A549 (cell line): ENCODE results near the gene ZCCHC10. TPM values are rescaled to one million over a fixed set of nuclear protein-coding genes. Genes with fewer than 3 reads are reported as not detected.

Source experiments
- ATAC-seq, 2 experiments: fragments of 200-7000 bp in 1 of 2; fragments of >200 bp in 1 of 2; cut with Nextera tagmentation in 1 of 2; cut with Tn5 transposase in 1 of 2; 3 replicates each; pipeline versions ENCODE4 v1.8.0 to v1.9.1; 2018 to 2020; ENCODE audit warnings: mild to moderate bottlenecking in 1 of 2, moderate library complexity in 1 of 2
- CTCF ChIA-PET: fragments of 300-600 bp; sonication (Branson Sonifier 250); formaldehyde crosslinking; extraction: SDS; loops from one replicate; lab custom pipeline; 2021; ENCODE audit warnings: antibody characterized with exemption, inconsistent platforms; lab: Yijun Ruan, JAX
- POLR2A ChIA-PET: fragments of 350-600 bp; formaldehyde crosslinking; extraction: SDS; loops from one replicate; lab custom pipeline; 2021; ENCODE audit warnings: antibody characterized with exemption, inconsistent platforms; lab: Yijun Ruan, JAX
- DNase-seq, 2 experiments: peaks; one replicate each; pipeline versions ENCODE4 v3.0.0 to v3.0.0-alpha.2; 2011 to 2016; ENCODE audit warnings: low read depth in 1 of 2, low spot score in 1 of 2
- FAIRE-seq: peaks from 2 replicates; lab custom pipeline; 2011; peaks lifted over from hg19 to GRCh38; lab: Jason Lieb, UNC
- H3K27ac ChIP-seq, 2 experiments: fragments of >200 bp; sonication (Bioruptor Twin); formaldehyde crosslinking; 3 replicates each; pipeline ENCODE4 v1.5.1; 2016 to 2017
- H3K4me1 ChIP-seq: fragments of >200 bp; sonication (Bioruptor Twin); formaldehyde crosslinking; 3 replicates; pipeline ENCODE4 v1.6.1; 2016
- H3K4me2 ChIP-seq: fragments of >200 bp; sonication (Bioruptor Twin); formaldehyde crosslinking; 3 replicates; pipeline ENCODE4 v1.6.1; 2016
- H3K4me3 ChIP-seq: fragments of >200 bp; sonication (Bioruptor Twin); formaldehyde crosslinking; 3 replicates; pipeline ENCODE4 v1.5.1; 2016
- H3K9me3 ChIP-seq: fragments of >200 bp; sonication (Bioruptor Twin); formaldehyde crosslinking; 3 replicates; pipeline ENCODE4 v1.6.1; 2016
- CBX8 ChIP-seq: fragments of 200-600 bp; sonication (generic); IDR thresholded peaks from 2 replicates; pipeline ENCODE4 v1.6.1; 2016
- CHD2 ChIP-seq: fragments of 150-350 bp; IDR thresholded peaks from 2 replicates; pipeline ENCODE4 v1.6.1; 2014; ENCODE audit warnings: low read length; ENCODE audit not compliant: partially characterized antibody
- EHMT2 ChIP-seq: fragments of 200-600 bp; sonication (generic); IDR thresholded peaks from 2 replicates; pipeline ENCODE4 v1.6.1; 2016; ENCODE audit warnings: antibody characterized with exemption, low read depth, mild to moderate bottlenecking, moderate library complexity
- EP300 ChIP-seq, 2 experiments: fragments of >200 bp; sonication (Bioruptor Twin); formaldehyde crosslinking; IDR thresholded peaks; 2 replicates in 1 of 2; 3 replicates in 1 of 2; pipeline ENCODE4 v1.6.1; 2016 to 2017
- FOSB ChIP-seq: fragments of 250-450 bp; sonication (Bioruptor Pico); IDR thresholded peaks from 2 replicates; pipeline ENCODE4 v1.5.0; 2020; ENCODE audit warnings: mild to moderate bottlenecking, moderate library complexity
- FOSL2 ChIP-seq, 2 experiments: fragments of 450-650 bp in 1 of 2; fragments of >200 bp in 1 of 2; sonication (Bioruptor Twin) in 1 of 2; formaldehyde crosslinking; IDR thresholded peaks; 2 replicates each; pipeline versions ENCODE4 v1.5.0 to v1.6.1; 2016 to 2020; ENCODE audit warnings: mild to moderate bottlenecking in 1 of 2, moderate library complexity in 1 of 2
- GATA3 ChIP-seq: IDR thresholded peaks from 2 replicates; pipeline ENCODE4 v1.6.1; 2012; ENCODE audit warnings: borderline replicate concordance
- HDAC2 ChIP-seq: fragments of 200-600 bp; sonication (generic); IDR thresholded peaks from 2 replicates; pipeline ENCODE4 v1.6.1; 2016
- HOXA7 ChIP-seq: fragments of 250-450 bp; sonication (Bioruptor Pico); IDR thresholded peaks from 2 replicates; pipeline ENCODE4 v1.5.0; 2020; ENCODE audit warnings: mild to moderate bottlenecking, moderate library complexity
- KDM1A ChIP-seq: fragments of 200-600 bp; sonication (generic); IDR thresholded peaks from 2 replicates; pipeline ENCODE4 v1.6.1; 2016; ENCODE audit warnings: low read depth, mild to moderate bottlenecking
- KDM5A ChIP-seq: fragments of 200-600 bp; sonication (generic); IDR thresholded peaks from 2 replicates; pipeline ENCODE4 v1.6.1; 2016; ENCODE audit warnings: antibody characterized with exemption, mild to moderate bottlenecking
- NFE2L2 ChIP-seq: fragments of 150-350 bp; conservative IDR thresholded peaks from 2 replicates; pipeline ENCODE4 v1.6.1; 2014; ENCODE audit warnings: low read length
- POLR2AphosphoS2 ChIP-seq: conservative IDR thresholded peaks from 2 replicates; pipeline ENCODE4 v1.6.1; 2012; ENCODE audit warnings: low read length, improper control_type of control experiment, inconsistent platforms
- RAD21 ChIP-seq, 2 experiments: fragments of >200 bp in 1 of 2; sonication (Bioruptor Twin) in 1 of 2; formaldehyde crosslinking in 1 of 2; IDR thresholded peaks in 1 of 2; conservative IDR thresholded peaks in 1 of 2; 2 replicates in 1 of 2; 3 replicates in 1 of 2; pipeline ENCODE4 v1.6.1; 2012 to 2018; ENCODE audit warnings: inconsistent platforms in 1 of 2
- RCOR1 ChIP-seq: fragments of 150-350 bp; IDR thresholded peaks from 2 replicates; pipeline ENCODE4 v1.6.1; 2014; ENCODE audit warnings: antibody characterized with exemption, low read length, low read depth
- SMC3 ChIP-seq: fragments of >200 bp; sonication (Bioruptor Twin); formaldehyde crosslinking; IDR thresholded peaks from 3 replicates; pipeline ENCODE4 v1.6.1; 2018; ENCODE audit warnings: inconsistent platforms
- TFCP2L1 ChIP-seq: fragments of 250-450 bp; sonication (Bioruptor Pico); IDR thresholded peaks from 2 replicates; pipeline ENCODE4 v1.5.0; 2021; ENCODE audit warnings: mild to moderate bottlenecking
- TP53 ChIP-seq: fragments of 250-450 bp; sonication (Bioruptor Pico); IDR thresholded peaks from 2 replicates; pipeline ENCODE4 v1.5.0; 2021; ENCODE audit warnings: mild to moderate bottlenecking, moderate library complexity
- ZC3H11A ChIP-seq: fragments of 450-650 bp; IDR thresholded peaks from 2 replicates; pipeline ENCODE4 v1.6.1; 2014; ENCODE audit warnings: antibody characterized with exemption, mild to moderate bottlenecking
- ZFP36 ChIP-seq: fragments of 450-650 bp; IDR thresholded peaks from 2 replicates; pipeline ENCODE4 v1.6.1; 2014; ENCODE audit warnings: borderline replicate concordance; ENCODE audit not compliant: partially characterized antibody
- ZNF302 ChIP-seq: fragments of 250-450 bp; sonication (Bioruptor Pico); IDR thresholded peaks from 2 replicates; pipeline ENCODE4 v1.9.0; 2021; ENCODE audit warnings: inconsistent platforms, mild to moderate bottlenecking, moderate library complexity
- WGBS: methylation state at CpG from one replicate; pipeline ENCODE4 v1.1.6; 2017; ENCODE audit errors: missing lambda C conversion rate; 5-methylcytosine and 5-hydroxymethylcytosine counted together
- polyA plus RNA-seq, 4 experiments: library from polyadenylated mRNA; depleted of rRNA in 3 of 4; stranded (reverse); fragments of >200 nt; fragmentation: RNase III in 1 of 4; extraction: RNeasy Plus Mini Kit Qiagen cat#74134 plus additional on column Dnase treatment in 1 of 4; gene quantifications; 2 replicates in 3 of 4; 3 replicates in 1 of 4; pipeline ENCODE4 v1.2.3, GENCODE V29; 2011 to 2017
- TF ChIP-seq, protein P1 (sequence below): fragments of >200 bp; sonication (Bioruptor Twin); formaldehyde crosslinking; IDR thresholded peaks from 3 replicates; pipeline ENCODE4 v1.6.1; 2016
- TF ChIP-seq, protein P2 (sequence below): fragments of >200 bp; sonication (Bioruptor Twin); formaldehyde crosslinking; IDR thresholded peaks from 2 replicates; pipeline ENCODE4 v1.6.1; 2016
- TF ChIP-seq, protein P3 (sequence below): fragments of 250-450 bp; sonication (Bioruptor Pico); IDR thresholded peaks from 2 replicates; pipeline ENCODE4 v1.5.0; 2020; ENCODE audit warnings: low read depth, mild to moderate bottlenecking, moderate library complexity
- TF ChIP-seq, protein P4 (sequence below): IDR thresholded peaks from 2 replicates; pipeline ENCODE4 v1.6.1; 2012
- TF ChIP-seq, protein P5 (sequence below): IDR thresholded peaks from 2 replicates; pipeline ENCODE4 v1.6.1; 2012
- TF ChIP-seq, protein P6 (sequence below): fragments of >200 bp; sonication (Bioruptor Twin); formaldehyde crosslinking; IDR thresholded peaks from 3 replicates; pipeline ENCODE4 v1.5.1; 2016

Gene ZCCHC10
- polyA plus RNA-seq, 2 of the 4 experiments (the other 2 are of a cell fraction): 28.3 to 45.7 TPM

DNA sequence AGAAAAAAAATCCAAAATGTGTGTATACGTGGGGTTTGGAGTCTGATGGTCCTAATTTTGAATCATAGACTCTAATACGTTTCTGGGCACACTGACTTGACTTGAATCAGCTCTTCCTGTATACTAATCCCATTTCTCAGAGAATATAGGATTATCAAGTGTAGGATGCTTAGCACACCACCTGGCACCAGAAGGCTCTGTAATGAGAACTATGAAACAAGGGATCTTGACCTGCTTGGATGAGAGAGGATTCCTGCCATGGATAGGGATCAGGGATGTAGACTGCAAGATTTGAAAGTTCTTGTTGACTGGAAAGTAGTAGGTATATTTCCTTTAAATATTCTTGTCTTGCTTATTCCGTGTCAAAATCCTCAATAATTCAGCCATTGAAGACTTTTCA, 33.3 kb upstream of the ZCCHC10 start (continued):
- TF ChIP-seq, protein P1, sequence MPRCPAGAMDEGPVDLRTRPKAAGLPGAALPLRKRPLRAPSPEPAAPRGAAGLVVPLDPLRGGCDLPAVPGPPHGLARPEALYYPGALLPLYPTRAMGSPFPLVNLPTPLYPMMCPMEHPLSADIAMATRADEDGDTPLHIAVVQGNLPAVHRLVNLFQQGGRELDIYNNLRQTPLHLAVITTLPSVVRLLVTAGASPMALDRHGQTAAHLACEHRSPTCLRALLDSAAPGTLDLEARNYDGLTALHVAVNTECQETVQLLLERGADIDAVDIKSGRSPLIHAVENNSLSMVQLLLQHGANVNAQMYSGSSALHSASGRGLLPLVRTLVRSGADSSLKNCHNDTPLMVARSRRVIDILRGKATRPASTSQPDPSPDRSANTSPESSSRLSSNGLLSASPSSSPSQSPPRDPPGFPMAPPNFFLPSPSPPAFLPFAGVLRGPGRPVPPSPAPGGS: no peak
- TF ChIP-seq, protein P2, sequence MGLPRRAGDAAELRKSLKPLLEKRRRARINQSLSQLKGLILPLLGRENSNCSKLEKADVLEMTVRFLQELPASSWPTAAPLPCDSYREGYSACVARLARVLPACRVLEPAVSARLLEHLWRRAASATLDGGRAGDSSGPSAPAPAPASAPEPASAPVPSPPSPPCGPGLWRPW: no peak
- no peak for TF ChIP-seq ZC3H11A

DNA sequence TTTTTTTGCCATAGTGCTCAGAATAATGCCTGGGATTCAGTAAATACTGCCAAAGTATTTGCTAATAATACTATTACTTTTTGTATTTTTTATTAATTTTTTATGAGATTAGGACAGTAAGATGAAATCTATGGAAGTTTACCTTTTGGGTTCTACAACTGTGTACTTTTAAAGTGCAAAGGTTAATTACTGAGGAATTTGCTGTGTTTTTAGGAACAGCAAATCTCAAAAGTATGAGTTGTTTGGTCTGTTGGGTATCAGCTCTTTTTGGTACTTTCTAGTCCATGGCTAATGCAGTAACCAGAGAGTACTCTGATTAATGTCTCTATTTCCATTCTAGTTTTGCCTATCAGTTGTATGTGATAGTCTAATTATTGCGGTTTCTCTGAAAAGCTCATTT, 30.5 kb upstream of the ZCCHC10 start:
- 93% methylated on average over 1 of the region's 1 CpG for WGBS

DNA sequence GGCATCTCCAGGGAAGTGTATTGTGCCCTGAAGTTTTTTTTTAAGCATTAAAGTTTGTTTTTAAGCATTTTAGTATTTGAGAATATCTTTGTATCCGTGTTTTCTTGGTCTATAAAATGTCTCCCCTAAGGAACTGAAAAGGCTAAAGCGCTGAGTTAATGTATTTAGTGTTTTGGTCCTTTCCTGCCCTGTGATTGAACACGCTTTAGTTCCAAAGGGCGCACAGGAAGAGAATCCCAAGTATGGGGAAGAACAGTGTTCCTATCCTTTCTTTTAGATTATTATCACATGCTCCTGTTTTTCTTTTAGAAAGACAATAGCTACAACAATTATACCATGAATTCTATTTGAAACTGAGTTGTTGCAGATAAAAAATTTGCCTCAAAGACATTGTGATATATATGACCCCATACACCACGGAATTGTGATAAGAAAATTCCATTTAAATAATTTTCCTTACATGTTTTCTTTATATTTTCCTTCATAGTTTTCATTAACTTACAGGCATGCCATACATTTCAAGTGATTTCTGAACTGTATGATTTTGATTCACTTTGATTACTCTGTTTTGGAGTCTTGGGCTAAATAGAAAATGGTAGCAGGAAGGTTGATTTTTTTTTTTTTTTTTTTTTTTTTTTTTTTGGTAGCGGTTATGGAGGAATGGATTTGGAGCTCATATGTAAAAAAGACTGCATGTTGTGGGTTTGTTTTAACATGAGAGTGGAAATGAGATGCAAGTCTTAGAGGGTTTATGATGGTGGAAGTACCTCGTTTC, 28.5 kb upstream of the ZCCHC10 start:
- TF ChIP-seq HOXA7 (CRISPR knock-in tag): no peak
- 87% methylated on average over 7 of the region's 7 CpGs for WGBS
- DNase-seq: no peak
- Histone ChIP-seq H3K4me3 (no peak overlapping the region), H3K4me2 (peak overlapping the region; percentile 7; the same call in 1 of the 3 replicates), H3K27ac (no peak overlapping the region), H3K9me3 (no peaks in the 10 kb centered on the region), H3K4me1 (peaks cover 49% of the 10 kb centered on the region)
- ChIA-PET POLR2A (interaction anchor here (0.6 kb wide), 1 partner anchor 187 kb away, joined by 5 read pairs; no protein-coding TSS in a partner anchor), CTCF (interaction anchor here (0.6 to 0.9 kb wide), 2 partner anchors 11 to 897 kb away, joined by 3 to 5 read pairs; no protein-coding TSS in a partner anchor)
- FAIRE-seq: no peak
- ATAC-seq: no peak

More for the DNA sequence above, 30.5 kb upstream of the ZCCHC10 start:
- peaks cover 39% of the 10 kb centered on the region; the same call in 2 of the 3 replicates for H3K4me1 ChIP-seq
- POLR2A ChIA-PET: no interaction called here
- H3K9me3 ChIP-seq: no peaks in the 10 kb centered on the region
- H3K4me2 ChIP-seq: no peak overlapping the region
- DNase-seq: no peak
- H3K27ac ChIP-seq: no peak overlapping the region
- TF ChIP-seq ZNF302 (CRISPR knock-in tag) (no peak), RCOR1 (no peak), CBX8 (no peak), KDM5A (no peak), TP53 (CRISPR knock-in tag) (no peak), GATA3 (no peak), HDAC2 (no peak), EHMT2 (no peak), NFE2L2 (no peak)
- TF ChIP-seq, protein P3, sequence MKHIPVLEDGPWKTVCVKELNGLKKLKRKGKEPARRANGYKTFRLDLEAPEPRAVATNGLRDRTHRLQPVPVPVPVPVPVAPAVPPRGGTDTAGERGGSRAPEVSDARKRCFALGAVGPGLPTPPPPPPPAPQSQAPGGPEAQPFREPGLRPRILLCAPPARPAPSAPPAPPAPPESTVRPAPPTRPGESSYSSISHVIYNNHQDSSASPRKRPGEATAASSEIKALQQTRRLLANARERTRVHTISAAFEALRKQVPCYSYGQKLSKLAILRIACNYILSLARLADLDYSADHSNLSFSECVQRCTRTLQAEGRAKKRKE (CRISPR knock-in tag): no peak
- no peak for FAIRE-seq
- H3K4me3 ChIP-seq: no peak overlapping the region
- ATAC-seq: no peak
- CTCF ChIA-PET: no interaction called here

DNA sequence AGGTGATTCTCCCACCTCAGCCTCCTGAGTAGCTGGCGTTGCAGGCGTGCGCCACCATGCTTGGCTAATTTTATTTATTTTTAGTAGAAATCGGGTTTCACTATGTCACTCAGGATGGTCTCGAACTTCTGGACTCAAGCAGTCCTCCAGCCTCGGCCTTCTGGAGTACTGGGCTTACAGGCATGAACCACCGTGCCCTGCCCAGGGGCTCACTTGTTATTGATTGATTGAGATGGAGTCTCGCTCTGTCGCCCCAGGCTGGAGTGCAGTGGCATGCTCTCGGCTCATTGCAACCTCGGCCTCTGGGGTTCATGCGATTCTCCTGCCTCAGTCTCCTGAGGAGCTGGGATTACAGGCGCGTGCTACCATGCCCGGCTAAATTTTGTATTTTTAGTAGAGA, 27.1 kb upstream of the ZCCHC10 start:
- CTCF ChIA-PET: interaction anchor here (1.0 to 1.2 kb wide), 2 partner anchors 28 to 91 kb away, joined by 3 to 4 read pairs; no protein-coding TSS in a partner anchor
- H3K4me3 ChIP-seq: peak overlapping the region; percentile 95
- TF ChIP-seq HDAC2 (no peak), FOSL2 (IDR thresholded peaks at IDR 0.05) (no peak), FOSL2 (CRISPR knock-in tag; IDR thresholded peaks at IDR 0.05) (no peak), SMC3 (no peak), EP300 (IDR thresholded peaks at IDR 0.05) (no peak), ZC3H11A (no peak), FOSB (no peak), ZFP36 (no peak), TFCP2L1 (CRISPR knock-in tag) (no peak), ZNF302 (CRISPR knock-in tag) (no peak), KDM1A (no peak), EHMT2 (no peak), POLR2AphosphoS2 (no peak), RAD21 (conservative IDR thresholded peaks at IDR 0.05 in 1 of 2, IDR thresholded peaks at IDR 0.05 in 1 of 2) (no peak), CHD2 (no peak)
- TF ChIP-seq, protein P4, sequence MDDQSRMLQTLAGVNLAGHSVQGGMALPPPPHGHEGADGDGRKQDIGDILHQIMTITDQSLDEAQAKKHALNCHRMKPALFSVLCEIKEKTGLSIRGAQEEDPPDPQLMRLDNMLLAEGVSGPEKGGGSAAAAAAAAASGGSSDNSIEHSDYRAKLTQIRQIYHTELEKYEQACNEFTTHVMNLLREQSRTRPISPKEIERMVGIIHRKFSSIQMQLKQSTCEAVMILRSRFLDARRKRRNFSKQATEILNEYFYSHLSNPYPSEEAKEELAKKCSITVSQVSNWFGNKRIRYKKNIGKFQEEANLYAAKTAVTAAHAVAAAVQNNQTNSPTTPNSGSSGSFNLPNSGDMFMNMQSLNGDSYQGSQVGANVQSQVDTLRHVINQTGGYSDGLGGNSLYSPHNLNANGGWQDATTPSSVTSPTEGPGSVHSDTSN: no peak
- TF ChIP-seq, protein P5, sequence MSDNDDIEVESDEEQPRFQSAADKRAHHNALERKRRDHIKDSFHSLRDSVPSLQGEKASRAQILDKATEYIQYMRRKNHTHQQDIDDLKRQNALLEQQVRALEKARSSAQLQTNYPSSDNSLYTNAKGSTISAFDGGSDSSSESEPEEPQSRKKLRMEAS: no peak
- TF ChIP-seq, protein P6, sequence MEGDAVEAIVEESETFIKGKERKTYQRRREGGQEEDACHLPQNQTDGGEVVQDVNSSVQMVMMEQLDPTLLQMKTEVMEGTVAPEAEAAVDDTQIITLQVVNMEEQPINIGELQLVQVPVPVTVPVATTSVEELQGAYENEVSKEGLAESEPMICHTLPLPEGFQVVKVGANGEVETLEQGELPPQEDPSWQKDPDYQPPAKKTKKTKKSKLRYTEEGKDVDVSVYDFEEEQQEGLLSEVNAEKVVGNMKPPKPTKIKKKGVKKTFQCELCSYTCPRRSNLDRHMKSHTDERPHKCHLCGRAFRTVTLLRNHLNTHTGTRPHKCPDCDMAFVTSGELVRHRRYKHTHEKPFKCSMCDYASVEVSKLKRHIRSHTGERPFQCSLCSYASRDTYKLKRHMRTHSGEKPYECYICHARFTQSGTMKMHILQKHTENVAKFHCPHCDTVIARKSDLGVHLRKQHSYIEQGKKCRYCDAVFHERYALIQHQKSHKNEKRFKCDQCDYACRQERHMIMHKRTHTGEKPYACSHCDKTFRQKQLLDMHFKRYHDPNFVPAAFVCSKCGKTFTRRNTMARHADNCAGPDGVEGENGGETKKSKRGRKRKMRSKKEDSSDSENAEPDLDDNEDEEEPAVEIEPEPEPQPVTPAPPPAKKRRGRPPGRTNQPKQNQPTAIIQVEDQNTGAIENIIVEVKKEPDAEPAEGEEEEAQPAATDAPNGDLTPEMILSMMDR: no peak
- H3K4me1 ChIP-seq: peaks cover 61% of the 10 kb centered on the region
- WGBS: 80% methylated on average over 15 of the region's 15 CpGs
- H3K9me3 ChIP-seq: no peaks in the 10 kb centered on the region
- H3K27ac ChIP-seq: peak overlapping the region in 1 of 2 experiments; percentile 95; a peak in 3 of 6 replicates
- DNase-seq (no peak), FAIRE-seq (no peak), ATAC-seq (no peak)
- H3K4me2 ChIP-seq: peak overlapping the region; percentile 88
- POLR2A ChIA-PET: no interaction called here
